Stimulated activated naive CD8-positive, alpha-beta T cell treated with anti-CD3 and anti-CD28 coated beads, Interleukin-15, amount 100 ng/mL, for 72 hours (primary cell): ENCODE measurements around the gene GGT5.
"Not testable (repeated sequence)": the region's sequence is repeated elsewhere in the genome, so short reads cannot be mapped to it uniquely, and the experiment has no call there.

ENCODE experiments used
- ATAC-seq: fragments of 150-1000 bp; cut with Tn5 transposase; 2 replicates; pipeline ENCODE4 v1.10.0; 2021; ENCODE audit warnings: mild to moderate bottlenecking, moderate library complexity
- DNase-seq, 2 donors: peaks; one replicate each; pipeline ENCODE4 v3.0.0; 2021 to 2022
- H3K27ac Mint-ChIP-seq, 2 donors: one replicate each; pipeline ENCODE4 v1.8.0; 2022; ENCODE audit warnings: mild to moderate bottlenecking in 2 of 2, mixed read lengths in 2 of 2, moderate library complexity in 2 of 2
- H3K27me3 Mint-ChIP-seq: one replicate; pipeline ENCODE4 v1.8.0; 2022; ENCODE audit warnings: mixed read lengths
- H3K4me1 Mint-ChIP-seq: one replicate; pipeline ENCODE4 v1.8.0; 2022; ENCODE audit warnings: mild to moderate bottlenecking, mixed read lengths
- H3K4me3 Mint-ChIP-seq, 2 donors: one replicate each; pipeline ENCODE4 v1.8.0; 2022; ENCODE audit warnings: mild to moderate bottlenecking in 2 of 2, mixed read lengths in 2 of 2, moderate library complexity in 1 of 2
- H3K9me3 Mint-ChIP-seq, 2 donors: one replicate each; pipeline ENCODE4 v1.8.0; 2022; ENCODE audit warnings: mixed read lengths in 2 of 2

Gene GGT5

GRCh38 chr22:24186892-24187670 lies 57.8 kb downstream of the GGT5 start:
- H3K4me3 Mint-ChIP-seq = no peak overlapping the region
- ATAC-seq = no peak

GRCh38 chr22:24186352-24186740 lies 58.5 kb downstream of the GGT5 start:
- no peak overlapping the region for H3K4me3 Mint-ChIP-seq
- ATAC-seq (no peak), DNase-seq (no peak)
- H3K9me3 Mint-ChIP-seq = no peaks in the 10 kb centered on the region
- H3K4me1 Mint-ChIP-seq = peaks cover 8% of the 10 kb centered on the region
- no peak overlapping the region for H3K27ac Mint-ChIP-seq
- H3K27me3 Mint-ChIP-seq = no peaks in the 10 kb centered on the region

More at GRCh38 chr22:24186892-24187670, 57.8 kb downstream of the GGT5 start:
- DNase-seq = no peak
- H3K4me1 Mint-ChIP-seq = peaks cover 8% of the 10 kb centered on the region
- H3K27ac Mint-ChIP-seq = no peak overlapping the region
- no peaks in the 10 kb centered on the region for H3K9me3 Mint-ChIP-seq
- H3K27me3 Mint-ChIP-seq = no peaks in the 10 kb centered on the region

GRCh38 chr22:24185501-24186351 lies 59.2 kb downstream of the GGT5 start:
- Mint-ChIP-seq H3K4me1 (peaks cover 8% of the 10 kb centered on the region), H3K4me3 (no peak overlapping the region), H3K9me3 (no peaks in the 10 kb centered on the region), H3K27me3 (no peaks in the 10 kb centered on the region), H3K27ac (peak overlapping the region in 1 of 2 donors; percentile 45)
- DNase-seq (no peak), ATAC-seq (no peak)

- Mint-ChIP-seq H3K4me3 (no peak overlapping the region), H3K9me3 (no peaks in the 10 kb centered on the region), H3K27ac (peak overlapping the region in 1 of 2 donors; percentile 65), H3K27me3 (no peaks in the 10 kb centered on the region), H3K4me1 (peaks cover 8% of the 10 kb centered on the region)
- no peak for DNase-seq
- ATAC-seq = no peak
Observed at GRCh38 chr22:24185001-24185500, 59.8 kb downstream of the GGT5 start.

GRCh38 chr22:24184057-24184798 lies 60.7 kb downstream of the GGT5 start:
- ATAC-seq = no peak
- H3K27ac Mint-ChIP-seq = no peak overlapping the region
- H3K27me3 Mint-ChIP-seq = no peaks in the 10 kb centered on the region
- H3K4me1 Mint-ChIP-seq = peaks cover 8% of the 10 kb centered on the region
- H3K4me3 Mint-ChIP-seq = no peak overlapping the region
- DNase-seq = no peak
- H3K9me3 Mint-ChIP-seq = no peaks in the 10 kb centered on the region

- DNase-seq = no peak
- Mint-ChIP-seq H3K27ac (no peak overlapping the region), H3K9me3 (no peaks in the 10 kb centered on the region)
Observed at GRCh38 chr22:24183321-24184031, 61.4 kb downstream of the GGT5 start.

GRCh38 chr22:24182900-24183246 lies 62.0 kb downstream of the GGT5 start:
- H3K9me3 Mint-ChIP-seq, ATAC-seq, DNase-seq: not testable (repeated sequence)

More at GRCh38 chr22:24183321-24184031, 61.4 kb downstream of the GGT5 start:
- no peak overlapping the region for H3K4me3 Mint-ChIP-seq
- H3K27me3 Mint-ChIP-seq = no peaks in the 10 kb centered on the region
- ATAC-seq = no peak
- H3K4me1 Mint-ChIP-seq = peaks cover 2% of the 10 kb centered on the region

GRCh38 chr22:24181996-24182899 lies 62.6 kb downstream of the GGT5 start:
- ATAC-seq (no peak), DNase-seq (no peak)
- Mint-ChIP-seq H3K27ac (no peak overlapping the region), H3K27me3 (no peaks in the 10 kb centered on the region), H3K4me3 (no peak overlapping the region), H3K9me3 (no peaks in the 10 kb centered on the region), H3K4me1 (no peaks in the 10 kb centered on the region)

More at GRCh38 chr22:24182900-24183246, 62.0 kb downstream of the GGT5 start:
- H3K4me3 Mint-ChIP-seq, H3K27ac Mint-ChIP-seq, H3K27me3 Mint-ChIP-seq, H3K4me1 Mint-ChIP-seq: not testable (repeated sequence)

GRCh38 chr22:24181088-24181995 lies 63.5 kb downstream of the GGT5 start, which contains the start of gene SUSD2:
SUSD2 (plus strand) TSS chr22:24181487; CDS start chr22:24181520, 33 bp downstream.
- Mint-ChIP-seq H3K9me3 (no peaks in the 10 kb centered on the region), H3K27ac (peak within 1 kb of the TSS in 1 of 2 donors; percentile 90)
- no peak for ATAC-seq

GRCh38 chr22:24180316-24181087 lies 64.4 kb downstream of the GGT5 start:
- no peak for DNase-seq
- Mint-ChIP-seq H3K27ac (peak overlapping the region in 1 of 2 donors; percentile 90), H3K4me3 (no peak overlapping the region), H3K27me3 (no peaks in the 10 kb centered on the region), H3K4me1 (peaks cover under 1% of the 10 kb centered on the region), H3K9me3 (no peaks in the 10 kb centered on the region)
- ATAC-seq = no peak

More at GRCh38 chr22:24181088-24181995, 63.5 kb downstream of the GGT5 start, which contains the start of gene SUSD2:
- H3K27me3 Mint-ChIP-seq = no peaks in the 10 kb centered on the region
- no peak for DNase-seq
- H3K4me1 Mint-ChIP-seq = no peaks in the 10 kb centered on the region
- H3K4me3 Mint-ChIP-seq = no peak within 1 kb of the TSS

- Mint-ChIP-seq H3K27ac (peak overlapping the region in 1 of 2 donors; percentile 19), H3K9me3 (no peaks in the 10 kb centered on the region), H3K4me3 (no peak overlapping the region), H3K4me1 (peaks cover 9% of the 10 kb centered on the region), H3K27me3 (no peaks in the 10 kb centered on the region)
- ATAC-seq (no peak), DNase-seq (no peak)
Observed at GRCh38 chr22:24179478-24180210, 65.2 kb downstream of the GGT5 start.
